ENCODE measurements around the gene MACROD2.

DNA sequence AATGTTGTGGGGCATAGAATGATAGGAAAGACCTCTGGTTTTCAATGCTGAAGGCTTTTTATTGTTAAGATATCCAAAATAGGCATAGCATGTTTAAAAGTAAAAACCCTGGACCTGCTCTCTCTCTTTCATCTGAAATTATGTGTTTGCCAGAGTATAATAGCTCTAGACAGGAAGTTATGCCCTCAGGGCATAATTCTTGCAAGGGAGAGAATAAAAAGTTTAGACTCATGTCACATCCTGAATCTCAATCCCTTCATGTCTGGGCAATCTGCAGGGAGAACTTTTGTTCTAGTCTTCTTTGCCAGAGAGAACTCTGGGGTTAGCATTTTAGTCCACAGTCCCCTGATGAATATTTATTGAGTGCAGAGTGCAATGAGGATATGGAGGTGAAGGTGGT lies 639.3 kb downstream of the MACROD2 start:
- TF ChIP-seq, protein P1, sequence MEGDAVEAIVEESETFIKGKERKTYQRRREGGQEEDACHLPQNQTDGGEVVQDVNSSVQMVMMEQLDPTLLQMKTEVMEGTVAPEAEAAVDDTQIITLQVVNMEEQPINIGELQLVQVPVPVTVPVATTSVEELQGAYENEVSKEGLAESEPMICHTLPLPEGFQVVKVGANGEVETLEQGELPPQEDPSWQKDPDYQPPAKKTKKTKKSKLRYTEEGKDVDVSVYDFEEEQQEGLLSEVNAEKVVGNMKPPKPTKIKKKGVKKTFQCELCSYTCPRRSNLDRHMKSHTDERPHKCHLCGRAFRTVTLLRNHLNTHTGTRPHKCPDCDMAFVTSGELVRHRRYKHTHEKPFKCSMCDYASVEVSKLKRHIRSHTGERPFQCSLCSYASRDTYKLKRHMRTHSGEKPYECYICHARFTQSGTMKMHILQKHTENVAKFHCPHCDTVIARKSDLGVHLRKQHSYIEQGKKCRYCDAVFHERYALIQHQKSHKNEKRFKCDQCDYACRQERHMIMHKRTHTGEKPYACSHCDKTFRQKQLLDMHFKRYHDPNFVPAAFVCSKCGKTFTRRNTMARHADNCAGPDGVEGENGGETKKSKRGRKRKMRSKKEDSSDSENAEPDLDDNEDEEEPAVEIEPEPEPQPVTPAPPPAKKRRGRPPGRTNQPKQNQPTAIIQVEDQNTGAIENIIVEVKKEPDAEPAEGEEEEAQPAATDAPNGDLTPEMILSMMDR (IDR thresholded peaks at IDR 0.05): no peak
- TF ChIP-seq POLR2A (IDR thresholded peaks at IDR 0.05): no peak

Measured in uterus (tissue), 2 donors.